Hematopoietic multipotent progenitor cell treated with erythropoietin and hydrocortisone succinate and interleukin-3 and kit ligand, for 6 days (in vitro differentiated cells): ENCODE data around the gene DOCK2.
"Not testable (repeated sequence)": the region's sequence is repeated elsewhere in the genome, so short reads cannot be mapped to it uniquely, and the experiment has no call there.

Experiments used
- DNase-seq: peaks from one replicate; pipeline ENCODE4 v3.0.0-alpha.2; 2015

DOCK2 gene

DNA sequence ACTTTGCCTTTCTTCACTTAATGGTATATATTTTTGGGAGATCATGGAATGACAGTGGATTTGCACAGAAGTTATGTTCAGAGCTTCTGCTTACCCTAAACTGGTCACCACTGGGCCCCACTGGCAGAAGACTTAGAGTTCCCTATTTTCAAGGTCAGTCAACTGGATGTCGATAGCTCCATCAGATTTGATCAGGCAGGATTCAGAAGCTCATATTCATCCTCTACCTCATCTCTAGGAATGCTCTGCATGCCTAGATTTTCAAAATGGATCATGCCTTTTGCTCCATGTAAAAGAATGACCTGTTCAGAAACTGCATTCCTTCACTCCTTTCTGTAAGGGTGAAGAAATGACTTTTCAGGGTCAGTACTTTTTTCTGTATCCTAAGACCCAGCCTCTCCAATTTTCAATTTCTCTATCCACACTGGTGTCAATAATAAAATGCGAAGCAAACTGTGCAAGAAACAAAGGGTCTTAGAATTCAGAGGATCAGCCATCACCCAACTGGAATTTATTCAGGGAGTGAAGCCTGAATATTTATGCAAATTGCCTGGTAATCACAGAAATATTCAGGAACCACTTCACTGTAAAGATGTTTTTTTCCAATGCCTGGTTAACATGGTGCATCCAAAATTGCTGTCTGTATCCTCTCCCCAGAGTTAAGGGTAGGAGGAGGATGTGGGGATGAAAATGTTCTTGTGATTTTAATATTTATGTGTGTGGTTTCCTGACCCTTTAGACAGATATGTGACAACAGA lies 125.4 kb downstream of the DOCK2 start:
- DNase-seq: no peak

DNA sequence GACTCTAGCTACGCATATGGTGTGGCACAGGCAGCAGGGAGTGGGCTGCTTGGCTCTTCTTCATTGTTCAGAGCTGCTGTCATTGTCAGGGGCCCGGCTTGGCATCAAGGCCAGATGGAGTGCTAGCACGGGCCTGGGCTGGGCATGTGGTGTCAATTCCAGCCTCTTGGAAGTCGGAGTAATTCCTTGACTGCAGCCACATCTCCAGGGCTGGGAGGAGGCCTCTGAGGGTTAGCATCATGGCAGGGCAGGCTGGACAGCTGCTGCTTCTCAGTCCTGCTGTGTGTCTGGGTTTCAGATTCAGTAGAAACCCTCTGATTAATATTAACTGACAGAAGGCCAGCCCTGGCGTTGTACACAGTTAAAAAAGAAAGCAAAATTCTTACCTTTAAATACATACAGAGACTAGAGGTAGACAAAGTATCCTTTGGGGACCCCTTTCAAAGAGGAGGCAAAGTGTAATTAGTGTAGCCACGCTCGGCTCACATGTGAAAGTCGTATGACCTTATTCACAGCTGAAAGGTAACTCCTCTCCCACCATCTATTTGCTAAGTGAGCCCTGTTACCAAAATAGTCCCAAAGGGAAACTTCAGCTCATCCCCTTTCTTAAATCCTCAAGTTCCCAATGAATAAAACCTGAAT lies 126.4 kb downstream of the DOCK2 start:
- DNase-seq: no peak

DNA sequence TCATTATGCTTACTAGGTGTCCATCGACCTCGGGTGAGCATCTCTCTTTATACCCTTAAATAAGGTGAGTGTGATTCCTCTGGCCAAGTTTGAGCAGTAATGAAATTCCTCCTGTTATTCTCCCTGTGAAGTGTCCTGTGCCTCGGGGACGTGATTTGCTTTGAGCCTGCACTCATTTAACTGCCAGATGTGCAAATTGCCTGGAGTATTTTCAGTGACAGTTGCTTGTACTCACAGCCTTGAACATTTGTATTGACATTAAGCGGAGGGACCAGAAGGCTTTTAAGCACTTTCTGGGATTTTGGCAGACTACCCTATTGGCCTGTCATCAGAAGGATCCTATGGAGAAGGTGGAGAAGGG lies 126.9 kb downstream of the DOCK2 start:
- DNase-seq: no peak

DNA sequence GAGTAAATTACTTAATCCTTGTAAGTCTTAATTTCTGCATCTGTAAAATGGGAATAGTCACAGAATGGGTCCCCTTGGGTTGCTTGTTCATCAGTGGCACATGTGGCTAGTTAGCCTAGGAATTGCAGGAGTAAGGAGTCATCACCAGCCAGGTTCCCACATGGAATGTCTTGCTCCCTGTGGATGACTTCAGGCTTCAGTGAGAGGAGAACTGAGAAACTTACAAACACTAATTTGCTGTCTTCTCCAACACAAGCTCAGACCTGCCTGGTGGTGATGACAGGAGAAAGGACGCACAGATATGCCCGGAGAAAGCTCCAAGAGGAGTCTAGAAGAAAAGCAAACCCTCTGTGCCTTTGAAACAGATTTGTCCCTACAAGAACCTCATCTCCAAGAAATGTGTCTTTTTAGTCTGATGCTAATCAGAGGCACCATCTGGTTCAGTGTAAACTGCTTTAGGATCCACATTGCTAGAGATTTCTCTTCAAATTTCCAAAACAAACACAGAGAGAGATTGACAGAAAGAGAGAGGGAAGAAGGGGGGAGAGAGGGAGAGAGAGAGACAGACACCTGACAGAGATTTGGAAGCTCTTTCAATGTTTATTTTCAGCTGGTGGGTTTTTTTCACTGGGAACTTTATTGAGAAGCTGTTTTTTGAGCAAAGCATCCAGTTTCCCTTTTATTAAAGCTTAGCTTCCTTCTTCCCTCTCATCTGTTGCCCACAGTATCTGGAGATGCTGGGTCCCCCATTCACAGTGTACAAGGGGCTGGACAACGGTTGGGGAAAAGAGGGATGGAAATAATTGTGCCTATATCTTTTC lies 128.3 kb downstream of the DOCK2 start:
- no peak for DNase-seq

DNA sequence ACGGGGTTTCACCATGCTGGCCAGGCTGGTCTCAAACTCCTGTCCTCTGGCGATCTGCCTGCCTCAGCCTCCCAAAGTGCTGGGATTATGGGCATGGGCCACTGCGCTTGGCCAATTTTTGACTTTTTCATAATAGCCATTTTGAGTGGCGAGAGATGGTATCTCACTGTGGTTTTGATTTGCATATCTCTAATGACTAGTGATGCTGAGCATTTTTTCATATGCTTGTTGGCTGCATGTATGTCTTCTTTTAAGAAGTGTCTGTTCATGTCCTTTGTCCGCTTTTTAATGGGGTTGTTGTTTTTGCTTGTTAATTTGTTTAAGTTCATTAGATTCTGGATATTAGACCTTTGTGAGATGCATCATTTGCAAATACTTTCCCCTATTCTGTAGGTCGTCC lies 129.9 kb downstream of the DOCK2 start:
- DNase-seq: not testable (repeated sequence)

DNA sequence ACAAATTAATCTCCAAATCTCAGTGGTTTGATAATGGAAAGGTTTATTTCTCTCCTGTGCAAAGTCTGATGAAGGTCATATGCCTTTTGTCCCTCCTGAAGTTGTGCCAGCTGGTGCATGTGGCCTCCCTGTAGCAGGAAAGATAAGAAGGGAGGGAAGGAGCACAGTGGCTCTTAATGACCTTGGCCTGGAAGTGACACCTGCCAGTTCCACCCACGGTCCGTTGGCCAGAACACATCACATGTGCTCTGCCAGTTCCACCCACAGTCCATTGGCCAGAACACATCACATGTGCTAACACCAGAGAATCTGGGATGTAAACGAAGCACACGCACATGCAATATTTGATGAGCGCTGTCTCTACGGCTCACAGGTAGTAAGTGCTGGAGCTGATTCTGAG lies 130.9 kb downstream of the DOCK2 start:
- peak; percentile 74 for DNase-seq

DNA sequence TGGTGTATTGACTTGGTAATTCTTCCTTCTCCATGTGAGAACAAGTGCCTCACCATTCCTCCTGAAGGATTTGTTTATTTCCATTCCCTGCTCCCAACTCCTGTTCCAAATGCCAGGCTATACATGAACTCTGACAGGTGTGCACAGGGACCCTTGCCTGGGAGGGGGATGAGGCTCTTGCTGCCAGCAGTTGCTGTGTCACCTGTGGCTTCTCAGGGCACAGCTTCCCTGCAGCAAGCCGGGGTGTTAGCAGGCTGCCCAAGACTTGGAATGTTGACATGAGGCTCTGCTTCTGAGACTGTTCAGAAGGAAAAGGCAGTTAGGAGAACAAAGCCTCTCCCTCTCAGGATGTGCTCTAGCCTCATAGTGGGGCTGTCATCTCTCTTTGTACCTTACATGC lies 131.3 kb downstream of the DOCK2 start:
- no peak for DNase-seq

DNA sequence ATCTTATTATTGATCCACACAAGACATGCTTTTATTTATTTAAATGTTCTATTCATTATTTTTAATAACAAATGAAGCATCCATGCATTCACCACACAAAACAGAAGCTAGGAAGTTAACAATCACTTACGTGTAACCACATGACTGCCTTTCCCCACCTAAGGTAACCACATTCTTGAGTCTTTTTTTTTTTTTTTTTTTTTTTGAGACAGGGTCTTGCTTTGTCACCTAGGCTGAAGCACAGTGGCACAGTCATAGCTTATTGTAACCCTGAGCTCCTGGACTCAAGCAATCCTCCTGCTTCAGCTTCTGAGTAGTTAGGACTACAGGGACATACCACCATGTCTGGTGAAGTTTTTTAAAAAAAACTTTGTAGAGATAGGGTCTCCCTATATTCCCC lies 133.0 kb downstream of the DOCK2 start:
- DNase-seq: no peak

DNA sequence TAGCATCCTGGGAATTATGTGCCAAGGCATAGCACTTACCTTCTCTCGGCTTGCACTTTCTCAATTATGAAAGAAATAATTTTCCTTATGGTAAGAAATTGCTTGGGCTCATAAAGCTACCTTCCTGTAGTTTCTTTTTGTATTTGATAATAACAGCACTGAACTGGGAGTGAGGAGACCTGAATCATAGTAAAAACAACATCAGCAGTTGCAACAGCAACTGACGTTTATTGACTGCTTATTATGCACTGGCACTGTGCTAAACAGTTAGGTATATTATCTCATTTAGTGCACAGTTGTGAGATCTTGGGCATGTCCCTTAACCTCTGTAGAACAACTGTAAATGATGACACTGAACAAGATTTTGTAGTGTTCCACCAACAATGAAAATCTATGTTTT lies 135.2 kb downstream of the DOCK2 start:
- DNase-seq: no peak

DNA sequence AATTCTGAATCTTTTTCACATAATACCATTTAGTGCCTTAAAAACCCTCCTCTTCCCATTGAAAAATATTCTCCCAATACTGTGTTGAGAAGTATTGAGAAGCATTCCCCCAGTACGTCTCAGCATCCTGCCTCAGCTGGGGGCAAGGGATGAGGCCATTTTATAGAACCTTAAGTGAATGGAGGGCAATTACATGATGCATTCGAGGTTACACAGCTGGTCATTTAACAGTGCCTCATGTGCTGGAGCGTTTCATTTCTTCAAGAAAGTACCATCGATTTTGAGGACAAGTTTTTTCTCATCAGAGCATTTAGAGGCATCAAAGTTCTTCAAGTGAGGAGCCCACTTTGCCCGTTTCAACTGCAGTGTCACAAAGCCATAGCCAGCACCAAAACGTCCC lies 135.6 kb downstream of the DOCK2 start:
- DNase-seq: no peak

DNA sequence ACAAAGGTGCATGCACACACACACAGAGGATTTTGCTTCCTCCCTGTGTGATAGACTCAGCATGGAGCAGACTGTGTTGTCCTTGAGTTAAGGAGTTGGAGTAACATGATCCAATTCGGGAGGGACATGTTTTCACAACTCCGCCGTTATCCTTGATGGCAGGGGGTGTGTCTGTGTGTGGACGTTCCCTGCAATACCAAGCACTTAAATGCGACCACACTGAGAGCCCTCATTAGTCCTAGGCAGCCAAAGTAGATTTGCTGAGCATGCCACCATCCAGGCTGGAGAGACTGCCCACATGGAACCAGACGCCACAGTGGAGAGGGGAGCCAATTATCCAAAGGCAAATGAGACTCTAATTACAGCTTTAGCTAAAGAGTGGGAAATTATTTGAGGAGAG lies 140.1 kb downstream of the DOCK2 start:
- DNase-seq: no peak

DNA sequence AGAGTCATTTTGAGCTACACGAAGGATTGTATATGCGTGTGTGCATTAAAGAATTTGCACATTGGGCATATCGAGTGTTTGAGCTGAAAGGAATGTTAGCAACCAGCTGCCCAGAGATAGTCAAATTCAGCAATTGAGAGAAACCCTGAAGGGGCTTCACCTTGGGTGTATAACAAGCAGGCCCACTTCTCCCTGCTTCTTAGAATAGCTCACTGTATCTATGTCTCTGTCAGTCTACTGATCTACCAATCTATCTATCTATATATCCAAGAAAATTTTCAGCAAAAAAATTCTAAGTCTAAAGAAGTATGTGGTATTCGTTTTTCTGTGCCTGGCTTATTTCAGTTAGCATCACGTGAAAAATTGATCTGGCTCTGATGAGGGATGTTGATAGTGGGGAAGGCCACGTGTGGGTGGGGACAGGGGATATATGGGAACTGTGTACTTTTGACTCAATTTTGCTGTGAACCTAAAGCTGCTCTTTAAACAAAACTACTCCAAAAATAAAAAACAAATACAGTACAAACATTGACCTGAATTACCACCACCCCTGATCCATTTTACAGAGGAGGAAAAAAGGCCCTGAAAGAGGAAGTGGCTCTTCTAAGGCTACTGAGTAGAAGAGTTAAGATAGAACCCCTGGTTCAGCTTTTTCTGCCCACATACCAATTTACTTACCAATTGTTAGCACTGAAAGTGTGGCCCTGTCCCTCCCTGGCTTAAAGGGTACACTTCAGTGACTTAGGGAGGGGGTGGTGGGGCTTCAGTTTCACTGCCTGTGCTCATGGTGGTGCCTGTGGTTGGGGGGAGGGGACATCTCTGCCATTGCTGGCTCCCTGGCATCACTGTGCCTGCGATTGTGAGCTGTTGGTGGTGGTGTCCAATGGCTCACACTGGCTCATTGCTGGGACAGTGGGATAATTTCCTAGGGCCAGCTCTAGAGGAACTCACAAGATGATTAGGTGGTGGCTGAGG lies 141.8 kb downstream of the DOCK2 start:
- peak; percentile 39 for DNase-seq

DNA sequence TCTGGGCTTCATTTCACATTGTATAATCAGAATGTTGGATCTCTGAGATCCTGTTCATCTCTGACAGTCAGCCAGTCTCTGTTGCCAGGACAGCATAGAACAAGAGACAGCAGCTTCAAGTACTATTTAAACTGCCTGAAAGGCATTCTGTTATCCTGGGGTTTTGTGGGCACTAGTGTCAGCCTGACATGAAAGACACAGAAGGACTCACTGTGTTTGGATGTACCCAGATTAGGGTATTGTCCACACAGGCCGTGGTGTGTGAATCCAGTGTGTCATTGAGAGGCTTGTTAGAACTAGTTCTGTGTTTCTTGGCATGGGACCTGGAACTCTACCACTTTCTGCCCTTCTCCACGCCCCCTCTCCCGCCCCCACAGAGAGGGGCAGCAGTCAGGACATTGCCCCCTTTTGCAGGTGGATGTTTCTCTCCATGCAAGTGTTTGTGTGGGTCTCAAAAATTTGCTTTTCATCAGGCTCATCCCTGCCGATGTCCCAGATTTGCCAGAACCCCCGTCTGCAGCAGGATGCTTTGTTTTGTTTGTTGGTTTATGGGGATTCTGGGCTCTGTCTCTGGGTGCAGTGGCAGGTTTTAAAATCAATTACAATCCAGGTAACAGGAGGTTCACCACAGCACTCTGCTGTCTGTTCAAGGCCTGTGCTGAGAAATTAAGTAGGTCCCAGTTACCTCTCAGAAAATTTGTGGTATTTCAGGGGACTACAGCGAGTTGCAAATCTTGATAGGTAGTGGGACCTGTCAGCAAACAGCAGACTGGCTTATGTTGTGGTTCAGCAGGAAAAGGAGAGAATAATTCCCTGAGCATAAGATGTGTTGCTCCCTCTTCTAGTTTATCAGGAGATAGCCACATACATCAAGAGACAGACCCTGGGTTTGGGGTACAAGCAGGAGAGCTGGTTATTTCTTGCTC lies 144.6 kb downstream of the DOCK2 start:
- DNase-seq: no peak

DNA sequence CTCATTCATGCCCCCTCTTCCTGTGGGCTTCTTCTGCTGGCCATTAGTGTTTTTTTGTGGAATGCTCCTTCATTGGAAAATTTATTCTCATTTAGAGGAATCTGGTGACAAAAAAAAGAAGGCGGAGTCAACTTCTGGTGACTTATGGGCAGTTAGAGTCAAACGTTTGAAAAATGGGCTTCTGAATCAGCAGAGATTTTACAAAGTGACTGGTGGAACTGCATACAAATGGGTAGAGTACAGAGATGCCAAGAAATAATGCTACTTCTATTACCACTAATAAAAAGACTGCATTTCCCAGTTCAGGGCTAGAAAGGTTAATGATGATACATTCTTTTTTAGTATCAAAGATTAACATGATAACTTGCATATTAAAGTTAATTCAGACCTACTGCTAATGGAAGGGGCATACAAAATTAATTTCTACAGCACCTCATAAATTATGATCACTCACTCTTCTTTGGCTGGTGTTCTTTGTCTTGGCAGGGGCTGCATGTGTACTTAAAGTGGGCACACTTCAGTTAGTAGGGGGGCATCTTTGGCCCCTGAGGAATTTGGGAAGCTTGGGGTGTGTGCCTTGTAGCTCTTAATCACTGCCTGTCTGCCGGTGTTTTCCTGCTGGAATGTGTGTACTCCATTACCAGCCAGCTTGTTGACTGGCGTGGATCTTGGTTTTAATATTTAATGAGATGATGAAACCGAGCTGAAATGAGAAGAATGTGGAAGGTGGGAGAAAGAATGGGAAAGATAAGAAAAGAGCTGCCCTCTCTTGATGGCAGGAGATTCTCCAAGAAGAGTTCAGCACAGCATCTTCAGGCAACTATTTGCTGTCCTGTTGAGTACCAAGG lies 148.9 kb downstream of the DOCK2 start:
- DNase-seq: no peak

DNA sequence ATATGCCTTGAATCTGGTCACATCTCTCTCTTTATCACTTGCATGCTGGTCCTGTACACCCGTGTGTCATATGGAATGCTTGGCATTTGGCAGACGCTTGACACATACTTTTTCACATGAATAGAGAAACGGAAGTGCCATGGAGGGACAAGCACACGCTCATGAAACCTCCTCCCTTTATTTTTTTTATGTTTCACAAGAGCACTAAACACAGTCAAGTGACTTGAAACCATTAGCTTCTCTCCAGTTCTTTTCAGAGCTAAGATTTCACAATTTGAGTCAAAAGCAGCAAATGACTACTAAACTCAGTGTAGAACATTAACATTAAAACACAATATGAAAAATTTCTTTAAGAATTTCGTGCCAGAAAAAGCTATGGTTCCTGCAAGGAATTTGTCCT lies 151.1 kb downstream of the DOCK2 start:
- no peak for DNase-seq

DNA sequence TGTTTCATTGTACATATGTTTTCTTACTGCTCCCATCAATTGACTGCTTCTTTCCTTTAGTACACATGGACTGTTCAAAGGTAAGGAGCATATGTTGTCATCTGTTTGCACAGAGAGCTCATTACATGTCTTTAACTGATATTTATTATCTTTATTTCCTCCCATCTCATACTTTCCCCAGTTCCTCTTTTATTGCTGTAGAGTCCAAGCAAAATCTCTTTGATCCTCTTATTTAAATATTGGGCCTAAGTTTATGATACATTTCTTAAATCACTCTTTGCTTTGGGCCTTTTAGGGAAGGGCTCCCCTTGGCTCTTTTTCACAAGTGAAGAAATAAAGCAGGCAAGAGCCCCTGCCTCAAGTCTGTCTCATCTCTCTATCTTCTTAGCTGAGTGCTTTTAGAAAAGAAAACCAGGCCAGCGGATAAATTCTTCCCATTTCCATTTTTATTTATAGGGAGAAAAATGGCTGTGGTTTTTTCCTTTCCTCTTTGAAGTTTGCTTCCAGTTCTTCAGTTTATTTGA lies 152.4 kb downstream of the DOCK2 start:
- DNase-seq: no peak

DNA sequence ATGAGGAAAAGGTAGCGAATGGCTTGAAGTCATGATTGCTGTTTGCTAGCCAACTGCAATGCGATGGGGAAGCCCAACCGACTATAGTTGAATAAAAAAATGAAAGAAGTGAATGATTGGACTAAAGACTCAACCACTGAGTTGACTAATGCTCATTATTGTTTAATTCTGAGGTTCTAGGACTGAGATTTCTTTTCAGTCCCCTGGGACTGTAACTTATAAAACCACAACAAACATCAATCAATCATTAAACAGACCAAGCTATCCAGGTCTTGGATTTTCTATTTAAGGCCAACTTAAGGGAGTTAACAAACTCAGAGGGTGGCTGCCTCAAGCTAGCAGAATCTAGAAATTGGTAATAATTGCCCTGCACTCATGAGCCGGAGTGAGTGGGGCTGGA lies 154.2 kb downstream of the DOCK2 start:
- no peak for DNase-seq

DNA sequence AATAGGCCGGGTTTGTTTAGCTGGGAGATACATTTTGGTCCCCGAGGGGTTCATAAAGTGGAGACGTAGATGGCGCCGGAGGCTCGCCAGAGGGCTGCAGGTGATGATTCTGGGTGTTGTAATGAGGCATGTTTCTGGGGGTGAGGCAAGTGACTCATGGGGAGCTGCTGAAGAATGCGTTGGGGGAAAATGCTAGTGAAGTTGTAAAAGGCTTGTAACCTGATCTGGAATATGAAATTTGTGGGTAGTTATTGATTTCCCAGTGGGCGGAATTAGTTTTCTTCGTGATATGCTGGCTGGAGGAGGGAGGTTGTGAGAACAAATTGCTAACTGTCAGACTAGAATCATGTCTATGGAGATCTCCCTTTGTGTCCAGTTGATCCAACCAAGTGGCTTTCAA lies 158.3 kb downstream of the DOCK2 start:
- DNase-seq: no peak

DNA sequence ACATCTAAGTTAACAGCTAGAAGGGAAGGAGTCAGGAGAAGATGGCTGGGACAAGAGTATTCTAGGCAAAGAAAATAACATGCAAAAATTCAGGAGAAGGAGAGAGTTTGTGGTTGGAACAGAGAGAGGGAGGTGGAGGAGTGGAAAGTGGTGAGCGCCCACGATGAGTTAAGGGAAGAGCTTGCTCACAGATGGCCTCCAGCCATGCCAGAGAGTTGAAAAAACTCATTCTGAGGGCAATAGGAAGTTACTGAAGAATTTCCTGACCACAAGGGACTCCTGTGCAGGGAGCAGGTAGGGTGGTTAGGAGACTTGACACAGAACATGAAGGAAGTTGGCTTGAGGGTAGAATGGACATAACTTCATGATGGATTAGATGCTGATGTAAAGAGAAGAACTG lies 159.7 kb downstream of the DOCK2 start:
- DNase-seq: no peak

DNA sequence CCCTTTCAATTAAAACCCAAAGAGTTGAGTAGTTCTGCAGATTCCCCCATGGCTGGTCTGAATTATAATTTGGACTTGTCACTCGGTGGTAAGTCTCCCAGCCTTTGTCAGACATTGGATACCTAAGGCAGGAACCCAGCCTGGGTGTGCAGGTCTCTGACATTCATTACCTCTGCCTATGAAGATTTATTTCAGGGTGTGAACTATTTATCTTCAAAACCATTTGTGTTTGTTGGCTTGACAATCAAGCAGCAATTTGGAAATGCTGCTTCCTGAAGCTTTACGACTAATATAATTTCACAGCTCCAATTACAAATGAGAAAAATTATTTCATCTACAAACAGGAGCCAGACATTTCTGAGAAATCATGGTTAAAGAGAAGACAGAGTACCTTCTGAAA lies 160.5 kb downstream of the DOCK2 start:
- DNase-seq: no peak

DNA sequence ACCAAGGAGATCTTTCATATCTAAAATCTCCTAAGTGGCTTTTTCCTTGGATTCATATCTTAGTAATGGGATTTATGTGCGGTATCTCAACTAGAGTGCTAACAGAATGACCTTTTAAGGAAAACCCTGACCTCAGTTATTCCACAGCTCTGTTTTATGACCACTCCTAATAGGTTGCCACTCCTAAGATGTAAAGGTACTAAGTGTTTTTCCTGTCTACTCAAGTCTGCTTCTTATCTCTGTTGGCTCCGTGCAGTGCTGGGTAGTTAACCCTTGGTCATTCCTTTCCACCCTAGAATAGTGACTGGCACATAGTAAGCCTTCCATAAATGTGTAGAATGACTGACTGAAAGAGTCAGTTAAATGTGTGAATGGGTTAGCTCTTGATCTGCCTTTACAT lies 161.4 kb downstream of the DOCK2 start:
- DNase-seq: no peak
